PC-3 (cell line): Measurements from ENCODE around the gene KLHL12.

Source experiments
- EZH2 ChIP-seq: fragments of 300-600 bp; sonication (generic); IDR thresholded peaks from one replicate; pipeline ENCODE4 v1.6.1; 2017; ENCODE audit warnings: antibody characterized with exemption, mild to moderate bottlenecking, low read length; ENCODE audit not compliant: unreplicated experiment
- EZH2phosphoT487 ChIP-seq: fragments of 300-600 bp; sonication (generic); IDR thresholded peaks from 2 replicates; pipeline ENCODE4 v1.6.1; 2018; ENCODE audit warnings: mild to moderate bottlenecking, antibody characterized with exemption, low read length, borderline replicate concordance
- TF ChIP-seq, protein P1 (sequence below): fragments of 300-600 bp; sonication (generic); conservative IDR thresholded peaks from 2 replicates; pipeline ENCODE4 v1.5.1; 2017; ENCODE audit warnings: antibody characterized with exemption, low read depth, mild to moderate bottlenecking, low read length

GRCh38 chr1:202850593-202851362, 76.3 kb downstream of the KLHL12 start:
- TF ChIP-seq, protein P1, sequence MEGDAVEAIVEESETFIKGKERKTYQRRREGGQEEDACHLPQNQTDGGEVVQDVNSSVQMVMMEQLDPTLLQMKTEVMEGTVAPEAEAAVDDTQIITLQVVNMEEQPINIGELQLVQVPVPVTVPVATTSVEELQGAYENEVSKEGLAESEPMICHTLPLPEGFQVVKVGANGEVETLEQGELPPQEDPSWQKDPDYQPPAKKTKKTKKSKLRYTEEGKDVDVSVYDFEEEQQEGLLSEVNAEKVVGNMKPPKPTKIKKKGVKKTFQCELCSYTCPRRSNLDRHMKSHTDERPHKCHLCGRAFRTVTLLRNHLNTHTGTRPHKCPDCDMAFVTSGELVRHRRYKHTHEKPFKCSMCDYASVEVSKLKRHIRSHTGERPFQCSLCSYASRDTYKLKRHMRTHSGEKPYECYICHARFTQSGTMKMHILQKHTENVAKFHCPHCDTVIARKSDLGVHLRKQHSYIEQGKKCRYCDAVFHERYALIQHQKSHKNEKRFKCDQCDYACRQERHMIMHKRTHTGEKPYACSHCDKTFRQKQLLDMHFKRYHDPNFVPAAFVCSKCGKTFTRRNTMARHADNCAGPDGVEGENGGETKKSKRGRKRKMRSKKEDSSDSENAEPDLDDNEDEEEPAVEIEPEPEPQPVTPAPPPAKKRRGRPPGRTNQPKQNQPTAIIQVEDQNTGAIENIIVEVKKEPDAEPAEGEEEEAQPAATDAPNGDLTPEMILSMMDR: no peak
- TF ChIP-seq EZH2phosphoT487 (no peak), EZH2 (no peak)
